Activated T-cell treated with anti-CD3 and anti-CD28 coated beads for 48 hours (primary cell): ENCODE data around the gene POTEG.
"Not testable (repeated sequence)": the region's sequence is repeated elsewhere in the genome, so short reads cannot be mapped to it uniquely, and the experiment has no call there.

Source experiments
- DNase-seq: peaks from one replicate; pipeline ENCODE4 v3.0.0-alpha.2; 2020; ENCODE audit warnings: low read depth

Gene POTEG

DNA sequence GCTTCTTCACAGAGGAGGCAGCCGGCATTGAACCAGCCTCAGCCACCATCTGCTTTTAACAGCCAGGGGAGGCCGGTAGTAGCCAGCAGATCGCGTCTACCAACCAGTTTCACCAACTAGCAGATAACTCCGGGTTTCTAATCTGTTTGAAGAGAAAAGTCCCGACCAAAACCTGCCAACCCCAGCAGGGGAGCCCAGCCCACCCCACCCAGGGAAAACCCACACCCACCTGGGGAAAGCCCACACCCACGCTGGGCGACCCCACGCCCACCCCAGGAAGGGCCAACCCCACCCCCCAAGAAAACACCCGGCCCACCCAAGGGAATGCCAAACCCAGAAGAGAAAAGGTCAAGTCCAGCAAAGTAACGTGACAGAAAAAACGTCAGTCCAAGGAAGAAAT, at the start of gene POTEG:
Gene POTEG (minus strand): TSS at position 101 of the 400 bp plus-strand sequence. CDS start 52 bp downstream, at position 49.
- DNase-seq = not testable (repeated sequence)

GRCh38 chr14:19482093-19482492, 48.0 kb upstream of the POTEG start:
- DNase-seq = not testable (repeated sequence)

- DNase-seq = not testable (repeated sequence)
Measured at GRCh38 chr14:19481421-19481820, 47.3 kb upstream of the POTEG start.

GRCh38 chr14:19480491-19480890, 46.4 kb upstream of the POTEG start:
- not testable (repeated sequence) for DNase-seq

- not testable (repeated sequence) for DNase-seq
Measured at GRCh38 chr14:19445761-19446160, 11.6 kb upstream of the POTEG start.

DNA sequence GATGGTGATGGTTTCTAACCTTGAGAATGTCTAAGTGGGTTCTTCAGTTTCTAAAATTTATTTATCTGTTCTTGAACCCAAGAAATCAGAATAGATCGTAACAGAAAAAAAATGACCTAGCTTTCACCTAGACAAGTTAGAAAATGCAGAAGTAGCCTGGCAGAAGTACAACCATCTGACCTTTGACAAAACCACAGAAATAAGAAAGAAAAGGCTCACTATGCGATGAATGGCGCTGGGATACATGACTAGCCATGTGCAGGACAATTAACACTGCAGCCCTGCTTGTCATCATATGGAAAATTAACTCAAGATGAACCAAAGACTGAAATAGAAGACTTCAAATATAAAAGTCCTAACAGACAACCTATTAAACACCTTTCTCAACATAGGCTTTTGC, 5.7 kb upstream of the POTEG start:
- DNase-seq = not testable (repeated sequence)

GRCh38 chr14:19439219-19439618, 5.1 kb upstream of the POTEG start:
- not testable (repeated sequence) for DNase-seq

GRCh38 chr14:19437126-19437443, 2.9 kb upstream of the POTEG start:
- not testable (repeated sequence) for DNase-seq

- not testable (repeated sequence) for DNase-seq
Measured at GRCh38 chr14:19436311-19437125, 2.4 kb upstream of the POTEG start.

GRCh38 chr14:19435852-19436251, 1.7 kb upstream of the POTEG start:
- DNase-seq = not testable (repeated sequence)

GRCh38 chr14:19434891-19435290, 750 bp upstream of the POTEG start:
- DNase-seq = not testable (repeated sequence)

DNA sequence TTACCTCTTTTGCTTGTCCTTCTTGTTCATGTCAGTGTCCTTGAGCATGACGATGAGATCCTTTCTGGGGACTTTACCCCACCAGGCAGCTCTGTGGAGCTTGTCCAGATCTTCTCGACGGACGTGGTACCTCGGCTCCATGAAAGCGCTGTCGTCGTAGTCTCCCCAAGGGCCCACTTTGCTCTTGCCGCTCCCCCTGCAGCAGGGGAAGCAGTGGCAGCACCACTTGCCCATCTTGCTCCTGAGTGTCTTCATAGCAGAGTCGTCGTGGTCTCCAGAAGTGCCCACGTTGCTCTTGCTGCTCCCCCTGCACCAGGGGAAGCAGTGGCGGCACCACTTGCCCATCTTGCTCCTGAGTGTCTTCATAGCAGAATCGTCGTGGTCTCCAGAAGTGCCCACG, 376 bp downstream of the POTEG start:
- not testable (repeated sequence) for DNase-seq

GRCh38 chr14:19408519-19408918, 25.6 kb downstream of the POTEG start:
- DNase-seq = not testable (repeated sequence)

GRCh38 chr14:19402097-19402496, 32.0 kb downstream of the POTEG start:
- not testable (repeated sequence) for DNase-seq

DNA sequence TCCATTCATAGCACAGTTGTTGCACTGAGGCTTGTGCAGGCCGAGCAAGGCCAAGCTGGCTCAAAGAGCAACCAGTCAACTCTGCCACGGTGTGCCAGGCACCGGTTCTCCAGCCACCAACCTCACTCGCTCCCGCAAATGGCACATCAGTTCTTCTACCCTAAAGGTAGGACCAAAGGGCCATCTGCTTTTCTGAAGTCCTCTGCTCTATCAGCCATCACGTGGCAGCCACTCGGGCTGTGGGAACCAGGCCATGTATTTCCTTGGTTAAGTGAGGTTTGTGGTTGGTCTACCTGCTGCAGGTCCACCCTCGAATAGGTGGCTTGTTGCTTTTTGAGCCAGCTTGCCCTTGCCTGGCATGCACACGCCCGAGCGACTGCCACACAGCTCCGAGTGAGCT, 39.4 kb downstream of the POTEG start:
- DNase-seq = not testable (repeated sequence)

DNA sequence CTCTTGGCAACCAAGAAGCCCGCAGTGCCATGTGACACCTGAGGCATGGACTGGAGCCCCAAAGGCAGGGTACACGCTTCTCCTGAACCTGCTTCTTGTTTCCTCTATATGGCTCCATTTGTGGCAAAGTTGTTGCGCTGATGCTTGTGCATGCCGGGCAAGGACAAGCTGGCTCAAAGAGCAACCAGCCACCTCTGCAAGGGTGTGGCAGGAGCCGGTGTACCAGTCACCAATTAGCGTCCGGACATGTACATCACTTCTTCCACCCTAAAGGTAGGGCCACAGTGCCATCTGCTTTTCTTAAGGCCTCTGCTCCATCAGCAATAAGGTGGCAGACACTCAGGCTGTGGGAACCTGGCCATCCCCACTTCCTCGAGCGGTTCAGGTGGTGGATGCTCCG, 43.9 kb downstream of the POTEG start:
- DNase-seq = not testable (repeated sequence)

- not testable (repeated sequence) for DNase-seq
Measured at GRCh38 chr14:19388741-19389140, 45.4 kb downstream of the POTEG start.

- not testable (repeated sequence) for DNase-seq
Measured at GRCh38 chr14:19386996-19387395, 47.1 kb downstream of the POTEG start.

GRCh38 chr14:19386309-19386708, 47.8 kb downstream of the POTEG start:
- not testable (repeated sequence) for DNase-seq

DNA sequence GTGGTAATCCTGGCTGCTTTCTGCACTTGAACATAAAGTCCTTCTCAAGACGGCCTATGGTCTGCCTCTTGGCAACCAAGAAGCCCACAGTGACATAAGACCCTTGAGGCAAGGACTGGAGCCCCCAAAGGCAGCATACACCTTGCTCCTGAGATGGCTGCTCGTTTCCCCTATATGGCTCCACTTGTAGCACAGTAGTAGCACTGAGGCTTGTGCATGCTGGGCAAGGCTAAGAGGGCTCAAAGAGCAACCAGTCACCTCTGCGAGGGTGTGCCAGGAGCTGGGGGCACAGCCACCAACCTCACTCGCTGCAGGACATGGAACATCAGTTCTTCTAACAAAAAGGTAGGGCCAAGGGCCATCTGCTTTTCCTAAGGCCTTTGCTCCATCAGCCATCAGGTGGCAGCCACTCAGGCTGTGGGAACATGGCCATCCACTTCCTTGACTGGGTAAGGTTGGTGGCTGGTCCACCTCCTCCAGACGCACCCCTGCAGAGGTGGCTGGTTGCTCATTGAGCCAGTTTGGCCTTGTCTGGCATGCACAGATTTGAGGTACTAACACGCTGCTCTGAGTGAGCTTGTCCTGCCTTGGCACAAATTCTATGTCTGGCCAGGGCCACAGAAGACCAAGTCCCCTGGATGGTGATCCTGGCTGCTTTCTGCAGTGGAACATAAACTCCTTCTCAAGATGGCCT, 49.9 kb downstream of the POTEG start:
- not testable (repeated sequence) for DNase-seq

DNA sequence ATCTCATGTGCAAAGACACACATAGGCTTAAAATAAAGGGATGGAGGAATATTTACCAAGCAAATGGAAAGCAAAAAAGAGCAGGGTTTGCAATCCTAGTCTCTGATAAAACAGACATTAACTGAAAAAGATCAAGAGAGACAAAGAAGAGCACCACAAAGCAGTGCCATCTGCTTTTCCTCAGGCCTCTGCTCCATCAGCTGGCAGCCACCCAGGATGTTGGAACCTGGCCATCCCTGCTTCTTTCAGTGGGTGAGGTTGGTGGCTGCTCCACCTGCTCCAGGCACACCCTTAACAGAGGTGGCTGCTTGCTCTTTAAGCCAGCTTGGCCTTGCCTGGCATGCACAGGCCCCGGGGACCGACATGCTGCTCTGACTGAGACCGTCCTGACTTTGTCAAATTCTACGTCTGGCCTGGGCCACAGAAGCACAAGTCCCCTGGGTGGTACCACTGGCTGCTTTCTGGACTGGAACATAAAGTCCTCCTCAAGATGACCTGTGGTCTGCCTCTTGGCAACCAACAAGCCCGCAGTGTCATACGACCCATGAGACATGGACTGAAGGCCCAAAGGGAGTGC, 51.0 kb downstream of the POTEG start:
- not testable (repeated sequence) for DNase-seq

DNA sequence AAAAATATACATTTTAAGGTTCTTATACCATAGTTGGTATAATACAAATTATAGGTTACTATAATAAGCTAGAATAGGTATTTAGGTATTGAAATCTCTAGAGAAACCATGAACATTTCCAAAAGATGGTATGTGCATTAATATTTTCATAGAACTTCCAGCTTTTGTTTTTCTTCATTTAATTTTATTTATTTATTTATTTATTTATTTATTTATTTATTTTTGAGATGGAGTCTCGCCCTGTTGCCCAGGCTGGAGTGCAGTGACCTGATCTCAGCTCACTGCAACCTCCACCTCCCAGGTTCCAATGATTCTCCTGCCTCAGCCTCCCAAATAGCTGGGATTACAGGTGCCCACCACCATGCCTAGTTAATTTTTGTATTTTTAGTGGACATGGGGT, 54.0 kb downstream of the POTEG start:
- not testable (repeated sequence) for DNase-seq

DNA sequence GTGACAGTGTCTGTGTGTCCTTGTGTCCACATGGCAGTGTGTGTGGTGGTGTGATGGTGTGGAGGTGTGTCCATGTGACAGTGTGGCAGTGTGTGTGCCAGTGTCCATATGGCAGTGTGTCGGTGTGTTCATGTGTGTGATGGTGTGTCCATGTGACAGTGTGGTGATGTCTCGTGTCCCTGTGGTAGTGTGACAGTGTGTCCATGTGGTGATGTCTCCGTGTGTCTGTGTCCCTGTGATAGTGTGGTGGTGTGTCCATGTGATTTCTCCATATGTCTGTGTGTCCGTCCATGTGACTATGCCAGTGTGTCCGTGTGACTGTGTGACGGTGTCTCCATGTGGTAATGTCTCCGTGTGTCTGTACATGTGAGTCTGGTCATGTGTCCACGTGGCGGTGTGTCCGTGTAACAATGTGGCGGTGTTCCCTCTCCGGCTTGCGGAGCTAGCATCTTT, 59.7 kb downstream of the POTEG start:
- DNase-seq = not testable (repeated sequence)
